OCI-LY7 (cell line): ENCODE data around the gene SLC25A22. TPM values are rescaled to one million over a fixed set of nuclear protein-coding genes. Genes with fewer than 3 reads are reported as not detected.

ENCODE experiments used
- BruUV-seq: library from RNA; stranded (reverse); fragments of 400-500 nt; replicated peaks from 2 replicates; lab custom pipeline; 2021; lab: Mats Ljungman, UMichigan
- CTCF ChIA-PET: fragments of 300-600 bp; sonication (Branson Sonifier 250); formaldehyde crosslinking; loops from one replicate; lab custom pipeline; 2022; ENCODE audit warnings: antibody characterized with exemption; ENCODE audit not compliant: unreplicated experiment; lab: Charles Lee
- POLR2A ChIA-PET: fragments of 300-600 bp; sonication (Branson Sonifier 250); formaldehyde crosslinking; loops from one replicate; lab custom pipeline; 2022; ENCODE audit warnings: antibody characterized with exemption; lab: Charles Lee
- DNase-seq: peaks from one replicate; pipeline ENCODE4 v3.0.0-alpha.2; 2015; ENCODE audit warnings: low spot score
- H2AFZ ChIP-seq: fragments of 200-600 bp; sonication (generic), shearing (Covaris generic); 2 replicates; pipeline ENCODE4 v1.6.1; 2014; ENCODE audit warnings: mild to moderate bottlenecking, antibody characterized with exemption, low read length, moderate library complexity
- H3K27ac ChIP-seq: fragments of 200-600 bp; sonication (generic); 2 replicates; pipeline ENCODE4 v1.5.1; 2014; ENCODE audit warnings: mixed run types, low read depth, mild to moderate bottlenecking, moderate library complexity, low read length, inconsistent platforms; ENCODE audit not compliant: poor library complexity, severe bottlenecking
- H3K36me3 ChIP-seq: fragments of 200-600 bp; sonication (generic); 2 replicates; pipeline ENCODE4 v1.6.1; 2014; ENCODE audit warnings: mild to moderate bottlenecking, antibody characterized with exemption, low read length, moderate library complexity, mixed read lengths; ENCODE audit not compliant: insufficient read depth
- H3K4me1 ChIP-seq: fragments of 200-600 bp; sonication (generic); 2 replicates; pipeline ENCODE4 v1.5.1; 2014; ENCODE audit warnings: mild to moderate bottlenecking, low read length; ENCODE audit not compliant: insufficient read depth, poor library complexity, severe bottlenecking
- H3K4me2 ChIP-seq: fragments of 200-600 bp; sonication (generic); 2 replicates; pipeline ENCODE4 v1.6.1; 2014; ENCODE audit warnings: mild to moderate bottlenecking, low read length
- H3K4me3 ChIP-seq: fragments of 200-600 bp; sonication (generic); 2 replicates; pipeline ENCODE4 v1.5.1; 2014; ENCODE audit warnings: mild to moderate bottlenecking, low read depth, low read length; ENCODE audit not compliant: poor library complexity, severe bottlenecking
- H3K79me2 ChIP-seq: fragments of 200-600 bp; sonication (generic); 2 replicates; pipeline ENCODE4 v1.6.1; 2016; ENCODE audit warnings: low read depth, mild to moderate bottlenecking, low read length, moderate library complexity, mixed read lengths; ENCODE audit not compliant: insufficient read depth
- H3K9me2 ChIP-seq: fragments of 200-600 bp; sonication (generic); 2 replicates; pipeline ENCODE4 v1.6.1; 2016; ENCODE audit warnings: mild to moderate bottlenecking, low read length, mixed read lengths; ENCODE audit not compliant: insufficient read depth
- H3K9me3 ChIP-seq: fragments of 200-600 bp; sonication (generic); 2 replicates; pipeline ENCODE4 v1.6.1; 2014; ENCODE audit warnings: mild to moderate bottlenecking, mixed run types, low read length, mixed read lengths
- H4K20me1 ChIP-seq: fragments of 200-600 bp; sonication (generic); 2 replicates; pipeline ENCODE4 v1.6.1; 2014; ENCODE audit warnings: mild to moderate bottlenecking, antibody characterized with exemption, low read length, moderate library complexity, mixed read lengths; ENCODE audit not compliant: insufficient read depth
- CTCF ChIP-seq: fragments of 200-600 bp; sonication (generic); conservative IDR thresholded peaks from 2 replicates; pipeline ENCODE4 v1.5.1; 2014; ENCODE audit warnings: mild to moderate bottlenecking, antibody characterized with exemption, low read length, moderate library complexity, mixed read lengths
- EZH2phosphoT487 ChIP-seq: fragments of 200-600 bp; sonication (generic); IDR thresholded peaks from 2 replicates; pipeline ENCODE4 v1.6.1; 2018; ENCODE audit warnings: low read depth, borderline replicate concordance, mild to moderate bottlenecking, mixed run types, antibody characterized with exemption, low read length, moderate library complexity, mixed read lengths
- intact Hi-C: fragments of 100-400 bp; cut with micrococcal nuclease; formaldehyde crosslinking; loops from one replicate; pipeline ENCODE4 v1.10.0; 2022; ENCODE audit not compliant: unreplicated experiment
- total RNA-seq, 2 experiments: library from RNA; depleted of rRNA in 1 of 2; stranded (reverse); fragments of >200 nt in 1 of 2; shearing (Covaris generic) in 1 of 2; gene quantifications; 2 replicates each; pipeline ENCODE4 v1.2.3, GENCODE V29; 2014 to 2022

The SLC25A22 gene
- total RNA-seq, 2 experiments from 2014 or later, result 30.8 to 50.9 TPM

- Histone ChIP-seq H4K20me1 (peaks cover 10% of the 10 kb centered on the region; the same call in 1 of the 2 replicates), H3K9me3 (no peaks in the 10 kb centered on the region), H3K9me2 (no peaks in the 10 kb centered on the region), H3K79me2 (peaks cover 18% of the 10 kb centered on the region), H2AFZ (peak overlapping the region; percentile 57; the same call in 1 of the 2 replicates), H3K4me1 (peaks cover 26% of the 10 kb centered on the region), H3K36me3 (peaks cover 33% of the 10 kb centered on the region), H3K4me3 (peak overlapping the region; percentile 89), H3K4me2 (peak overlapping the region; percentile 83), H3K27ac (peak overlapping the region; percentile 54)
- TF ChIP-seq CTCF (no peak), EZH2phosphoT487 (no peak)
- DNase-seq, result no peak
- intact Hi-C loops, result loop anchor here (2.0 kb wide), 1 partner anchor 33 kb away; the partner anchor contains the start of gene RPLP2
- POLR2A ChIA-PET, result interaction anchor here (1.1 kb wide), 1 partner anchor 9 kb away, joined by 3 read pairs; no protein-coding TSS in a partner anchor
- BruUV-seq, result TSS peak; percentile 78
- CTCF ChIA-PET, result interaction anchor here (0.5 kb wide), 1 partner anchor 604 kb away, joined by 3 read pairs; no protein-coding TSS in a partner anchor
Measured at GRCh38 chr11:841981-842369, 43.9 kb upstream of the SLC25A22 start.

- ChIA-PET POLR2A (no interaction called here), CTCF (no interaction called here)
- Histone ChIP-seq H3K9me3 (no peaks in the 10 kb centered on the region), H3K4me1 (peaks cover 26% of the 10 kb centered on the region), H4K20me1 (peaks cover 12% of the 10 kb centered on the region; the same call in 1 of the 2 replicates), H3K4me3 (no peak overlapping the region), H3K27ac (no peak overlapping the region), H2AFZ (no peak overlapping the region), H3K4me2 (no peak overlapping the region), H3K9me2 (no peaks in the 10 kb centered on the region), H3K79me2 (peaks cover 18% of the 10 kb centered on the region), H3K36me3 (peaks cover 33% of the 10 kb centered on the region)
- no peak for TF ChIP-seq EZH2phosphoT487
- TF ChIP-seq CTCF, result peak; percentile 51
- TSS peak; percentile 83 for BruUV-seq
- intact Hi-C loops, result no loop called here
- no peak for DNase-seq
Measured at GRCh38 chr11:839875-840617, 42.0 kb upstream of the SLC25A22 start.

GRCh38 chr11:839280-839623 lies 41.2 kb upstream of the SLC25A22 start:
- Histone ChIP-seq H3K79me2 (peaks cover 18% of the 10 kb centered on the region), H3K9me3 (no peaks in the 10 kb centered on the region), H3K27ac (no peak overlapping the region), H3K9me2 (no peaks in the 10 kb centered on the region), H3K4me3 (no peak overlapping the region), H3K4me2 (no peak overlapping the region), H2AFZ (no peak overlapping the region), H3K4me1 (peaks cover 20% of the 10 kb centered on the region), H4K20me1 (peaks cover 12% of the 10 kb centered on the region; the same call in 1 of the 2 replicates), H3K36me3 (peaks cover 33% of the 10 kb centered on the region)
- no peak for DNase-seq
- ChIA-PET POLR2A (no interaction called here), CTCF (no interaction called here)
- intact Hi-C loops, result no loop called here
- no TSS peak for BruUV-seq
- TF ChIP-seq EZH2phosphoT487 (no peak), CTCF (no peak)
